Esophagus mucosa (tissue), 1 donor: Measurements from ENCODE around the gene CDC42SE2. TPM values are rescaled to one million over a fixed set of nuclear protein-coding genes. Genes with fewer than 3 reads are reported as not detected.

ENCODE experiments used
- ATAC-seq: fragments of 200-7000 bp; cut with Tn5 transposase; one replicate; pipeline ENCODE4 v1.9.1; 2020
- total RNA-seq: library from RNA; stranded (reverse); gene quantifications from one replicate; pipeline ENCODE4 v1.2.4, GENCODE V29; 2023
- donor health status: DM: yes; HTN: yes; CAD: no.

CDC42SE2 gene, protein sequence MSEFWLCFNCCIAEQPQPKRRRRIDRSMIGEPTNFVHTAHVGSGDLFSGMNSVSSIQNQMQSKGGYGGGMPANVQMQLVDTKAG
- 15.2 TPM for total RNA-seq

GRCh38 chr5:131263648-131264450 is at the start of gene CDC42SE2:
Gene CDC42SE2, plus strand, starts transcription at chr5:131264053. Its CDS starts 95,441 bp downstream, at chr5:131359494.
- ATAC-seq = peak; percentile 98

DNA sequence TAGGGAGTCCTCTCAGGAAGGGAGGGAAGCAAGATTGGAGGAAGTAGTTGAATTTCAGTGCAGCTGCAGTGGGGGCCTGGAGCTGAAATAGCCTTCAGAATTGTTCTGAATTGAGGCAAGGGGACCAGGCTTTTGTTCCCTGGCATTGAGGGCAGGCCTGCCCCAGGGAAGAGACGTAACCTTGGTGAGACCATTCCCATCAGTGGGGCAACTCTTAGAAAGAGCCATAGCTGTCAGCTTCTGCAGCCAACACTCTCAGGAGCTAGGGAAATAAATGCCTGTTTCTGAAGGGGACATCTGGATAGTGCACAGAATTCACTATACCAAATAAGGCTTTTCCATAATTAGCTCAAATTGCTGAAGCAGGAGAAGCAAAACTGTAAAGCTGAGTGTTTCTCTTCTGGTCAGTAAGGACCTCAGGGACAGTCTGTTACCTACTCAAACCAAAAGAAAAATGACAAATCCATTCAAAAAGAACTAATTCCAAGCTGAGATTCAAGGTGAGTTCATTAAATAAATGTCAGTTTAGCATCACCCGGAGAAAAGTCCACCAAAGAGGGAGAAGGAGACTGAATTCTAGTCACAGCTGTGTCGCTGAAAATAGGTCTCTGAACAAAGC is 49.1 kb upstream of the CDC42SE2 start:
- no peak for ATAC-seq

GRCh38 chr5:131217791-131218190 is 46.1 kb upstream of the CDC42SE2 start:
- no peak for ATAC-seq

GRCh38 chr5:131218392-131218791 is 45.5 kb upstream of the CDC42SE2 start:
- ATAC-seq = no peak

DNA sequence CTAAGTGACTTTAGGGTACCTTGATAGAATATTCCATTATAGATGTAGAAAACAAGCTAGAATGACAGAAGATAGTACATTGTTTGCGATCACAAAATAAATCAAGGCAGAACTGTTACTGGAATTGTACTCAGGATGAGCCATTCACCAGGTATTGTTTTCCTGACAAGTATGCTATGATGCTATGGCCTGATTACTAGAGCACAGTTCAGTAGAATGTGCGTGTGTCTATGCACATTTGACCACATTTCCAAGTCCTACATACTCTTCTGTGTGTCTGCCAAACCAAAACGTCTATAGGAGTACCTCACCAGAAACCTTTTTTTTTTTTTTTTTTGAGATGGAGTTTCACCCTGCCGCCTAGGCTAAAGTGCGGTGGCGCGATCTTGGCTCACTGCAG is 43.3 kb upstream of the CDC42SE2 start:
- ATAC-seq = no peak

DNA sequence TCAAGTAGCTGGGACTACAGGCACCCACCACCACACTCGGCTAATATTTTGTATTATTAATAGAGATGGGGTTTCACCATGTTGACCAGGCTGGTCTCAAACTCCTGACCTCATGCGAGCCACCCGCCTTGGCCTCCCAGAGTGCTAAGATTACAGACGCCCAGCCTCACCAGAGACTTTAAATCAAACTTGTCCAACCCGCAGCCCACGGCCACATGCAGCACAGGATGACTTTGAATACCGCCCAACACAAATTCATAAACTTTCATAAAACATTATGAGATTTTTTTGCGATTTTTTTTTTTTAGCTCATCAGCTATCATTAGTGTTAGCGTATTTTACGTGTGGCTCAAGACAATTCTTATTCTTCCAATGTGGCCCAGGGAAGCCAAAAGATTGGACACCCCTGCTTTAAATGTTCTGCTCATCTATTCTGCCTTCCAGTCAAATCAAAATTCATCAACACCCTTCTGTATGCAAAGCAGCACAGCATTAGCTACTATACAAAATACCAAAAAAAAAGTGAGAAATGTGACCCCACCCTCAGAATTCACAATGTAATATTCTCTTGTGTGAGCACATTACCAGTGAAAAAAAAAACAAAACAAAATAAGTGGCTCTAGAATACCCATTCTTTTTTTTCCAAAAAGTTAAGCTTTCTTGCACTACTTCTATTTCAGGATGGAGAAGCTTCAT is 42.7 kb upstream of the CDC42SE2 start:
- ATAC-seq = no peak

- ATAC-seq = no peak
Measured at GRCh38 chr5:131221888-131222287, 42.0 kb upstream of the CDC42SE2 start.

GRCh38 chr5:131222731-131223130 is 41.1 kb upstream of the CDC42SE2 start:
- no peak for ATAC-seq

GRCh38 chr5:131223751-131224386 is 40.0 kb upstream of the CDC42SE2 start:
- ATAC-seq = no peak

- ATAC-seq = peak; percentile 25
Measured at GRCh38 chr5:131224387-131225201, 39.3 kb upstream of the CDC42SE2 start.

- no peak for ATAC-seq
Measured at GRCh38 chr5:131225282-131225974, 38.4 kb upstream of the CDC42SE2 start.

- no peak for ATAC-seq
Measured at GRCh38 chr5:131226899-131227298, 37.0 kb upstream of the CDC42SE2 start.

DNA sequence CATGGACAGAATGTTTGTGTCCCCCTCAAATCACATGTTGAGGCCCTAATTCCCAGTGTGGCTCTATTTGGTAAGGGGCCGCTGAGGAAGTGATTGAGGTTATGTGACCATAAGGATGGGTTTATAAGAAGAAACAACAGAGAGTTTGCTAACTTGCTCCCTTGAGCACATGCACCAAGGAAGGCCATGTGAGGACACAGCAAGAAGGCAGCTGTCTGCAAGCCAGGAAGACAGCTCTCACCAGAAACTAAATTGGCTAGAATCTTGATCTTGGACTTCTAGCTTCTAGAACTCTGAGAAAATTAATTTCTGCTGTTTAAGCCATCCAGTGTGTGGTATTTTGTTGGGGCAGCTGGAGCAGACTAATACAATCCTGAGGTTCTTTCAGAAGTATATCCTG is 35.2 kb upstream of the CDC42SE2 start:
- ATAC-seq = no peak

- no peak for ATAC-seq
Measured at GRCh38 chr5:131229623-131230022, 34.2 kb upstream of the CDC42SE2 start.

DNA sequence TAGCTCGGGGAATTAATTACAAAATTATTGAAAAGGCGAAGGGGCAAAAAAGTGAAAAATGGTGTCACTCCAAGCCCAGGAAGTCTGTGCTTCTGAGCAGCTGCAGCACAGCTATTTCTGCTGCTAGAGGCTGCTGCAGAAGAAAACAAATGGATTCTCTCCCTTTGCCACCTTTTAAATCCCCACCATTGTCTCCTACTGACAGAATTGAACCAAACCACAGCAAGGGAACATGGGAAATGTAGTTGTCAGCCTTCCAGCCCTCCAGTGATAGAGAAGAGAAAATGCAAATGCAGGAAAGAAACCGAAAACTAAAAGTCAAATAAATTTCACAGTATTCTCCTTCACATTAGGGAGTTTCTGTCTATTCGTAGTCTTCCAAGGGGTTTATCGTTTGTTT is 33.4 kb upstream of the CDC42SE2 start:
- no peak for ATAC-seq

GRCh38 chr5:131239686-131240085 is 24.2 kb upstream of the CDC42SE2 start:
- no peak for ATAC-seq

DNA sequence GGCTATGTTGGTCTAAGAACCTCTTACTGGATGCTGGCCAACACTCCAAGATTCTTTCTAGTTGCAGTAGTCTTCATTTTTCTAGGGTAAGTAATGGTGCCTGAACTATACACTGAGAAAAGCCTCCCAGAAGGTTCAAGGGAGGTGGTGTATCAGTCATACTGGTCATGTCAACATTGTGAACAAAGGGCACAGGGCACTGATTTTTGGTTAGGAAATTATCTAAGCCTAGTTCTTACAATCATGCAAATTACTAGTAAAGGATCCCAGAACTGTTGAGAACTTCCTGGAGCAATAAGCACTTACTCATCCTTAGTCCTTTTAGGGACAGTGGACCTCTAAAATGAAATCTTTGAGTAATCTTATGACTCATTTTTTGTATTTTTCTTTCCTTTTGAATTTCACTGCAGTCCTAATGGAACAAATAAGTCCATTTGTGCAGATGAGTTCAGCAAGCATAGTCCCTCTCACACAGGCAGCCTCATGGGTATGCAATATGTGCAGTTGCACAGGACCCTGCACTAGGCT is 21.1 kb upstream of the CDC42SE2 start:
- peak; percentile 99 for ATAC-seq

- no peak for ATAC-seq
Measured at GRCh38 chr5:131245312-131245711, 18.5 kb upstream of the CDC42SE2 start.

DNA sequence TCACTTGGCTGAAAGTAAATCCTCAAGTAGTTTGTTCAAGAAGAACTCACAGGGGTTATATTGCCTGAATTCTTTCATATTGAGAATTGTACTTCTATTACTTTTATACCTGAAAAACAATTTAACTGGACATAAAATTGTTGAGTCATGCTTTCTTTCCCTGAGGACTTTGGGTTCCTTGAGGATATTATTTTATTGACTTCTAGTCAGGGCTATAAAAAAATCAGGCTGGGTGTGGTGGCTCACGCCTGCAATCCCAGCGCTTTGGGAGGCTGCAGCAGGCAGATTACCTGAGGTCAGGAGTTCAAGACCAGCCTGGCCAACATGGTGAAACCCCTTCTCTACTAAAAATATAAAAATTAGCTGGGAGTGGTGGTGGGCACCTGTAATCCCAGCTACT is 17.9 kb upstream of the CDC42SE2 start:
- no peak for ATAC-seq

DNA sequence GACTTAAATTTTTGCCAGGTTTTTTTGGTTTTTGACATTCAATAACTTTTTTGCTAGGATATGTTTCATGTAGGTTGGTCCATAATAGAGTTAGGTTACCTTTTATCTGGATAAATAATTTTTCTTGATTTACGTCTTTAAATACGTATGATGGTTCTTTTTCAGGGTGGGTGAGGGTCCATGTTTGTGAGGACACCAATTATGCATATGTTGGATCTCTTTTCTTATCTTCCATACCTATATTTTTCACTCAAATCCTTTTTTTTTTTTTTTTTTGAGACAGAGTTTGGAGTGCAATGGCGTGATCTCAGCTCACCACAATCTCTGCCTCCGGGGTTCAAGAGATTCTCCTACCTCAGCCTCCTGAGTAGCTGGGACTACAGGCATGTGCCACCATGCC is 17.3 kb upstream of the CDC42SE2 start:
- no peak for ATAC-seq
